Muscle layer of colon (tissue), 2 donors: Measurements from ENCODE around the gene RXRA.

Source experiments
- H3K27ac ChIP-seq: one replicate; pipeline ENCODE4 v1.7.0; 2013; ENCODE audit warnings: low read depth, mild to moderate bottlenecking, low read length, moderate library complexity
- H3K27me3 ChIP-seq, 2 donors: one replicate each; pipeline ENCODE4 v1.7.0; 2013; ENCODE audit warnings: low read length in 2 of 2, mild to moderate bottlenecking in 2 of 2; ENCODE audit not compliant: insufficient read depth in 2 of 2, control insufficient read depth in 1 of 2
- H3K36me3 ChIP-seq: one replicate; pipeline ENCODE4 v1.7.0; 2013; ENCODE audit warnings: mild to moderate bottlenecking, low read length; ENCODE audit not compliant: insufficient read depth
- H3K4me1 ChIP-seq: one replicate; pipeline ENCODE4 v1.7.0; 2013; ENCODE audit warnings: mild to moderate bottlenecking, low read length; ENCODE audit not compliant: insufficient read depth
- H3K4me3 ChIP-seq, 2 donors: one replicate each; pipeline ENCODE4 v1.7.0; 2013; ENCODE audit warnings: low read length in 2 of 2, low read depth in 1 of 2, mild to moderate bottlenecking in 1 of 2, moderate library complexity in 1 of 2
- H3K9ac ChIP-seq: one replicate; pipeline ENCODE4 v1.7.0; 2013; ENCODE audit warnings: low read length
- H3K9me3 ChIP-seq: one replicate; pipeline ENCODE4 v1.7.0; 2013; ENCODE audit warnings: mild to moderate bottlenecking, low read length
- donor health status: abdominal sarcoma.
- donor health status: Adenocarcinoma of cecum.

The RXRA gene

GRCh38 chr9:134345737-134346136, 19.5 kb downstream of the RXRA start:
- H3K9me3 ChIP-seq = no peaks in the 10 kb centered on the region
- H3K4me1 ChIP-seq = peaks cover 70% of the 10 kb centered on the region
- H3K4me3 ChIP-seq = no peak overlapping the region
- H3K27ac ChIP-seq = no peak overlapping the region
- no peaks in the 10 kb centered on the region for H3K36me3 ChIP-seq
- H3K9ac ChIP-seq = no peak overlapping the region
- H3K27me3 ChIP-seq = no peaks in the 10 kb centered on the region

- H3K27me3 ChIP-seq = no peaks in the 10 kb centered on the region
- no peak overlapping the region for H3K9ac ChIP-seq
- H3K9me3 ChIP-seq = no peaks in the 10 kb centered on the region
- peaks cover 66% of the 10 kb centered on the region for H3K4me1 ChIP-seq
- H3K27ac ChIP-seq = no peak overlapping the region
- no peak overlapping the region for H3K4me3 ChIP-seq
- no peaks in the 10 kb centered on the region for H3K36me3 ChIP-seq
These were observed 19.9 kb downstream of the RXRA start for GRCh38 chr9:134346151-134346550.

- Histone ChIP-seq H3K4me1 (peaks cover 59% of the 10 kb centered on the region), H3K4me3 (no peak overlapping the region), H3K9ac (no peak overlapping the region), H3K9me3 (no peaks in the 10 kb centered on the region), H3K27ac (no peak overlapping the region), H3K36me3 (no peaks in the 10 kb centered on the region), H3K27me3 (no peaks in the 10 kb centered on the region)
These were observed 20.8 kb downstream of the RXRA start for GRCh38 chr9:134346840-134347583.

GRCh38 chr9:134347996-134348395, 21.7 kb downstream of the RXRA start:
- H3K27me3 ChIP-seq = no peaks in the 10 kb centered on the region

GRCh38 chr9:134348404-134349155, 22.3 kb downstream of the RXRA start:
- H3K36me3 ChIP-seq = no peaks in the 10 kb centered on the region
- H3K27me3 ChIP-seq = no peaks in the 10 kb centered on the region
- H3K27ac ChIP-seq = no peak overlapping the region
- H3K4me3 ChIP-seq = no peak overlapping the region
- peaks cover 47% of the 10 kb centered on the region for H3K4me1 ChIP-seq
- no peaks in the 10 kb centered on the region for H3K9me3 ChIP-seq
- H3K9ac ChIP-seq = no peak overlapping the region

More at GRCh38 chr9:134347996-134348395, 21.7 kb downstream of the RXRA start:
- H3K9ac ChIP-seq = no peak overlapping the region
- peaks cover 49% of the 10 kb centered on the region for H3K4me1 ChIP-seq
- no peaks in the 10 kb centered on the region for H3K36me3 ChIP-seq
- no peak overlapping the region for H3K27ac ChIP-seq
- no peaks in the 10 kb centered on the region for H3K9me3 ChIP-seq
- H3K4me3 ChIP-seq = no peak overlapping the region

- Histone ChIP-seq H3K36me3 (no peaks in the 10 kb centered on the region), H3K27ac (no peak overlapping the region), H3K27me3 (no peaks in the 10 kb centered on the region), H3K4me1 (peaks cover 35% of the 10 kb centered on the region), H3K4me3 (no peak overlapping the region), H3K9me3 (no peaks in the 10 kb centered on the region), H3K9ac (no peak overlapping the region)
These were observed 23.7 kb downstream of the RXRA start for GRCh38 chr9:134349936-134350335.

GRCh38 chr9:134350416-134350994, 24.2 kb downstream of the RXRA start:
- Histone ChIP-seq H3K9ac (no peak overlapping the region), H3K36me3 (no peaks in the 10 kb centered on the region), H3K9me3 (no peaks in the 10 kb centered on the region), H3K27me3 (no peaks in the 10 kb centered on the region), H3K4me1 (peaks cover 30% of the 10 kb centered on the region), H3K4me3 (no peak overlapping the region), H3K27ac (no peak overlapping the region)

- no peaks in the 10 kb centered on the region for H3K9me3 ChIP-seq
- peaks cover 25% of the 10 kb centered on the region for H3K4me1 ChIP-seq
- no peak overlapping the region for H3K27ac ChIP-seq
- no peak overlapping the region for H3K4me3 ChIP-seq
- no peak overlapping the region for H3K9ac ChIP-seq
- H3K27me3 ChIP-seq = no peaks in the 10 kb centered on the region
- H3K36me3 ChIP-seq = no peaks in the 10 kb centered on the region
These were observed 25.4 kb downstream of the RXRA start for GRCh38 chr9:134351606-134352176.

- H3K9me3 ChIP-seq = no peaks in the 10 kb centered on the region
- H3K27ac ChIP-seq = no peak overlapping the region
- H3K27me3 ChIP-seq = no peaks in the 10 kb centered on the region
- H3K4me3 ChIP-seq = no peak overlapping the region
- no peak overlapping the region for H3K9ac ChIP-seq
- no peaks in the 10 kb centered on the region for H3K36me3 ChIP-seq
- H3K4me1 ChIP-seq = peaks cover 27% of the 10 kb centered on the region
These were observed 26.1 kb downstream of the RXRA start for GRCh38 chr9:134352247-134352933.

GRCh38 chr9:134353539-134353938, 27.3 kb downstream of the RXRA start:
- H3K4me3 ChIP-seq = no peak overlapping the region
- no peak overlapping the region for H3K27ac ChIP-seq
- no peaks in the 10 kb centered on the region for H3K27me3 ChIP-seq
- peaks cover 30% of the 10 kb centered on the region for H3K4me1 ChIP-seq
- no peak overlapping the region for H3K9ac ChIP-seq
- H3K9me3 ChIP-seq = no peaks in the 10 kb centered on the region
- H3K36me3 ChIP-seq = no peaks in the 10 kb centered on the region

- Histone ChIP-seq H3K4me3 (no peak overlapping the region), H3K9ac (no peak overlapping the region), H3K4me1 (peaks cover 23% of the 10 kb centered on the region), H3K27ac (no peak overlapping the region), H3K36me3 (no peaks in the 10 kb centered on the region), H3K9me3 (no peaks in the 10 kb centered on the region), H3K27me3 (no peaks in the 10 kb centered on the region)
These were observed 28.9 kb downstream of the RXRA start for GRCh38 chr9:134355158-134355557.
